HG03097 (cell line): ENCODE data around the gene DPPA4.
"Not testable (repeated sequence)": the region's sequence is repeated elsewhere in the genome, so short reads cannot be mapped to it uniquely, and the experiment has no call there.

ENCODE experiments used
- ATAC-seq: cut with Tn5 transposase; IDR thresholded peaks from one replicate; pipeline ENCODE4 v1.9.1; 2021; ENCODE audit not compliant: unreplicated experiment, low FRiP score

DPPA4 gene

GRCh38 chr3:109337393-109337792 lies at the start of gene DPPA4:
DPPA4 (minus strand) TSS chr3:109337546; CDS start chr3:109337517, 29 bp downstream.
- no peak for ATAC-seq

DNA sequence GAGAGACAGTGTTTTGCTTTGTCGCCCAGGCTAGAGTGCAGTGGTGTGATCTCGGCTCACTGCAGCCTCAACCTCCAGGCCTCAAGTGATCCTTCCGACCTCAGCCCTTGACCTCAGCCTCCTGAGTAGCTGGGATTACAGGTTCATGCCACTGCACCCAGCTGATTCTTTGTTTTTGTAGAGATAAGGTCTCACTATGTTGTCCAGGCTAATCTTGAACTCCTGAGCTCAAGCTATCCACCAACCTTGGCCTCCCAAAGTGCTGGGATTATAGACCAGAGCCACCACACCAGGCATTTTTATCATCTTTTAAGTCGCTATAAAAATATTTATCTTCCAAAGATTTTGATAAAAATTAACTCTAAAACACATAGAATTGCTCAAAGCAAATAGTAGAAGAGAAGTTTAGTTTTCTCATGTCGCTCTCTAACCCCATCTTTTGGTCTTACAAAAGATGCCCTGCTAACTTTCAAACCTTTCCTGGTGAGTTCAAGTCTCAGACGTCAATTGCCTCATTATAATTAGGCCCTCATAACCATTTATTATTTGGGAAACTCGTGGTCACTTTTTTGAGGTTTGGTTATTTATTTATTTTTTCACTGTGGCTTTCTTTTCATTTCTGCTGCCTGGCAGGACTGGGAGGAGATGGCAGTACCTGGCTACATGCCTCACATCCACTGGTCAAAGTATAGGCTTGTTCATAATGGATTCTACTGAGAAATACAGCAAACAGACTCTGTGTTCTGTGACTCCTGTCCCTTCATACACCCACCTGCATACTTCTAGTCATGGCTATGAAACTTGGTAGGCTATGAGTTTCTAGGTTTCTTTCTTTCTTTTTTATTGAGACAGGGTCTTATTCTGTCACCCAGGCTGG lies 48.3 kb upstream of the DPPA4 start:
- ATAC-seq: no peak

- ATAC-seq: no peak
These were observed 46.8 kb upstream of the DPPA4 start for GRCh38 chr3:109384164-109384563.

DNA sequence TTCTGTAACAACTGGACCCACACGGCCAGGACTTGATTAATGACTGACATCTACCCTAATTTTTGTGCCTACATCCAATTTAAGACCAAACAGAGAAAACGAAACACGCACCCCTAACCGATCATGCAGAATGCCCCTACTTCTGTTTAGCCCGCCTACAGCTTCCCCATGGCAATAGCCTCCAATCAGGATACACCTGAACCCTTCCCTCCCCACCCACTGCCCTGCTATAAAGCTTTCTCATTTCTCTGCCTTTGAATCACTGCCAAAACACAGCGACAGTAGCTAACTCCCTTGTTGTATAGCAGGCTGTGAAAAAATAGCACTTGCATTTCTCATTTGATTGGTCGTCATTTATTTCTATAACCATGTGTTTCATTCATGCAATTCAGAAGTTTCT lies 45.2 kb upstream of the DPPA4 start:
- no peak for ATAC-seq

DNA sequence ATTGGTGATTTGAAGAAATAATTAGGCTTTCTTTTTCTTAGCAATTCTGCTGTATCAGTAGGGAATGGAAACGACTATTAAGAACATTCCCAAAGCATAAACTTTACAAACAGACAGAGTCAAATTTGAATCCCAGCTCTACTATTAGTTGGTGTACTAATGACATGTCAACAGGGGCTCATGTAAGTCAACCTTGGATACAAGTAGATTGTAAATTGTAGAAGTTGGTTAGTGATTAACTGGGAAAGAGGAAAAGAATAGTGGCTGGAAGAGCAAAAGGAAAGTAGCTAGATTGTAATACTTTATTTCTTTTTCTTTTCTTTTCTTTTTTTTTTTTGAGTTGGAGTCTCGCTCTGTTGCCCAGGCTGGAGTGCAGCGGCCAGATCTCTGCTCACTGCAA lies 38.6 kb upstream of the DPPA4 start:
- no peak for ATAC-seq

- ATAC-seq: not testable (repeated sequence)
These were observed 37.1 kb upstream of the DPPA4 start for GRCh38 chr3:109374434-109374833.

DNA sequence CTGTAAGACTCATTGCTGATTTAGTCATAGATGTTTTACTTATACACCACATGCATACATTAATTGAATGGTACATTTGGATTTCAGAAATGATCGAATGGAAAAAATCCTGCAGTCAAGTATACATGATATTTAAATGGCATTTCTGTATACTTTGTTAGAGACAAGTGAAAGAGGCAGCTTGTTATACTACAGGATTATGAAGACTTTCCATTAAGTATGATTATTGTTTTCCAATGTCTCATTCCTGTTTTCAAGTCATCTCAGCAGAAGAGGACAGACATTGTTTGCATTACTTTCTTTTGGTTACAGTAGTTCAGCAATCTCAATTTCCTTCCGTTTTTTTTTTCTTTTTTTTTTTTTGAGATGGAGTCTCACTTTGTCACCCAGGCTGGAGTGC lies 36.6 kb upstream of the DPPA4 start:
- ATAC-seq: no peak

- ATAC-seq: no peak
These were observed 35.3 kb upstream of the DPPA4 start for GRCh38 chr3:109372639-109373038.

- no peak for ATAC-seq
These were observed 32.2 kb upstream of the DPPA4 start for GRCh38 chr3:109369510-109369909.

DNA sequence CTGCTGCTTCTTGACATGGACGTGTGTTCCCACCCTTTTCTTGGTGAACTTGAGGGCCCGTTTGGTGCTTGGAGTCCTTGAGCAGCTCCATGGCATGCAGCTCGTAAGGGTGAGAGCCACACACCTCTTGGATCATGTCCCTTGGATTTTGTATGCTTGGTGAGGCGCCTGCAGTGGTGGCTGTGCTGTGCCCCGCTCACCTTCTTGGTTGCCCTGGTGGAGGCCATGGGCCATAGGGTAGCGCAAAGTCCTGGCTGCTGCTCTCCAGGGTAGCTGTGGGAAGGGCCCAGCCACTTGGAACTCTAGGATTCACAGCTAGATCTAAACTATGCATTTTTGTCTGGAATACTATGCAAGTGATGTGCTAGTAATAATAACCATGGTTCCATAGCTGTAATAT lies 26.7 kb upstream of the DPPA4 start:
- ATAC-seq: no peak

GRCh38 chr3:109363634-109364033 lies 26.3 kb upstream of the DPPA4 start:
- ATAC-seq: no peak

DNA sequence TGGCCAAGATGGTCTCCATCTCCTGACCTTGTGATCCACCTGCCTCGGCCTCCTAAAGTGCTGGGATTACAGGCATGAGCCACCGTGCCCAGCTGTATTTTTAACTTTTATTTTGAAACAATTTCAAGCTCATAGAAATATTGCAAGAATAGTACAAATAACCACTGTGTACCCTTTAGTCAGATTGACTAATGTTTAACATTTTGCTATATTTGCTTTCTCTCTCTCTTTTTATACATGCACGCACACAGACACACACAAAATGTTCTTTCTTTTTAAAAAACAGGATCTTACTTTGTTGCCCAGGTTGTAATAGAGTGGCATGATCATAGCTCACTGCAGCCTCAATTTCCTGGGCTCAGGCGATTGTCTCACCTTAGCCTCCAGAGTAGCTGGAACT lies 25.5 kb upstream of the DPPA4 start:
- ATAC-seq: no peak

- not testable (repeated sequence) for ATAC-seq
These were observed 21.5 kb upstream of the DPPA4 start for GRCh38 chr3:109358809-109359208.

DNA sequence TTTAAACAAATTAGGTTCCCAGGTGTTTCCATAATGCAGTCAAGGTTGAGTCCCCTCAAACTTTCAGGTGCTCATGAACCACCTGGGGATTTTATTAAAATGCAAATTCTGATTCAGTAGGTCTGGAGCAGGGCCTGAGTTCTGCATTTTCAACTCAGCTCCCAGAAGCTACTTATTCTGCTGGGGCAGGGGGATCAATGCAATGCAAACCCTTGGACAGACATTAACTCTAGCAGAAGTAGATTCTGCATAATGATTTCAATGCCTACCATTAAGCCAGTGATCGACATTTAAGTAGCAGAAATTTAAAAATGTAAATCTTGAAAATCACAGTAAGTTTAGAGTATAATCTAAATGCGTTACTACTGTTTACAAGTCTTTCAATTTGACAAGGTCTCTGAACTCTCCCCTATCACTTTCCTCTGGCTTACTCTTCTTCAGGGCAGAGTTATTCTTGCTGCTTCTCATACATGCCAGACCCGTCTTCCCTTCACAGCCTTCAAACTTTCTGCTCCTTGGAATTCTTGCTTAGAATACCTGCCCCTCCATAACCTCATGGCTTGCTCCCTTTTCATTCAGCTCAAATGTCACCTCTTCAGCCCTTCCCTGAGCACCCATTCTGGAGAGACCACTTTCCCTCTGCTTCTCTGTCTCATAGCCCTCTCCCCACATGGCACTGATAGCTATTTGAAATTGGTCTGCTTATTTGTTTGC lies 19.3 kb upstream of the DPPA4 start:
- no peak for ATAC-seq

GRCh38 chr3:109355625-109356441 lies 18.5 kb upstream of the DPPA4 start:
- ATAC-seq: no peak

DNA sequence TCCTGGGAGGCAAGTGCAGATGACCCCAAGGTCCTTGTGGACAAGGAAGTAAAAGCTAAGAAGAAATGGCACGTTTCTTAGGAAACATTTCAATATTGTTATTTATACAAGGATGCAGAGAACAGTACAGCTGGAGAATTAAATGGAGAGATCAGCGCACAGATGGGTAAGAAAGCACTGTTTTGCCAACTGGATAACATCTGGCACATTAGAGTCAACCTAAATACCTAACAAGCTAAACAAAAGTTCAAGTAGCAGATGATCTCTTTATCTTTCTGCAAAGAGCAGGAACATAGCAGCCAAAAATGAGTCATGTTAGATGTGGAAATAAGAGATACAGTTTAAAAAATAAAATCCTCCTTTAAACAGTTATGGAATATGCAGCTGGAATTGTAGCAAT lies 15.7 kb upstream of the DPPA4 start:
- no peak for ATAC-seq

- ATAC-seq: no peak
These were observed 13.9 kb upstream of the DPPA4 start for GRCh38 chr3:109351231-109351630.

GRCh38 chr3:109346770-109347295 lies 9.5 kb upstream of the DPPA4 start:
- ATAC-seq: no peak

GRCh38 chr3:109346099-109346498 lies 8.8 kb upstream of the DPPA4 start:
- ATAC-seq: no peak

GRCh38 chr3:109339714-109340648 lies 2.6 kb upstream of the DPPA4 start:
- no peak for ATAC-seq
